ENCODE data around the gene ADCK2.

DNA sequence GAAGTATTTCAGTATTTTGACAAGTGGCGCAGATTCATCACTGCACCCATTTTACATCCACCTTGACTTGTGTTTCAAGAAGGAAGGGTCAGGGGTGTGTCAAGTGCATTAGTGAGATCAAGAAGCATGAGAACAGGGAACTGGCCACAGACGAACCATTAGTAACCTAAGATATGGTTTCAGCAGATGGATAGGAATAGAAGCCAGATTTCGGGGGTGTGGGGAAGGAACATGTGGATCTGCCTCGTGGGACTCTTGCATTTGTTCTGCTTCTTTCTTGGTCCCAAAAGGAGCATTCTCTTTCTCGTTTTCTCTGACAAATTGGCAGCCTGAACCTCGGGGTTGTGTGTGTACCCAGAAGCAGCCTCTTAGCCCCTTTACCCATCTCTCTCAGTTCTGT is 41.7 kb upstream of the ADCK2 start:
- TF ChIP-seq POLR2A (IDR thresholded peaks at IDR 0.05; ENCODE audit: low read length) (no peak), GATA1 (IDR thresholded peaks at IDR 0.05; ENCODE audit: low read depth, low read length) (no peak)

Measured in erythroblast (primary cell).